Stimulated activated CD4-positive, alpha-beta T cell treated with anti-CD3 and anti-CD28 coated beads, Interleukin-1b, Interleukin-23, amount 100 ng/mL, for 4 hours (primary cell): ENCODE measurements around the gene CHTF18.
"Not testable (repeated sequence)": the region's sequence is repeated elsewhere in the genome, so short reads cannot be mapped to it uniquely, and the experiment has no call there.

Experiments
- DNase-seq, 2 donors: peaks; one replicate each; pipeline ENCODE4 v3.0.0-alpha.2; 2020; ENCODE audit warnings: low read depth in 2 of 2

Gene CHTF18

GRCh38 chr16:830107-830870, 41.9 kb downstream of the CHTF18 start:
- no peak for DNase-seq

GRCh38 chr16:830871-831570, 42.6 kb downstream of the CHTF18 start:
- no peak for DNase-seq

- DNase-seq: no peak
Observed at GRCh38 chr16:831571-832413, 43.4 kb downstream of the CHTF18 start.

GRCh38 chr16:832652-833336, 44.4 kb downstream of the CHTF18 start:
- DNase-seq: no peak

- no peak for DNase-seq
Observed at GRCh38 chr16:833411-833810, 45.0 kb downstream of the CHTF18 start.

GRCh38 chr16:835373-835772, 47.0 kb downstream of the CHTF18 start:
- no peak for DNase-seq

GRCh38 chr16:836221-836620, 47.8 kb downstream of the CHTF18 start:
- no peak for DNase-seq

- DNase-seq: not testable (repeated sequence)
Observed at GRCh38 chr16:836822-837221, 48.4 kb downstream of the CHTF18 start.

GRCh38 chr16:838741-839140, 50.3 kb downstream of the CHTF18 start:
- DNase-seq: no peak

- no peak for DNase-seq
Observed at GRCh38 chr16:839643-840408, 51.4 kb downstream of the CHTF18 start.

- no peak for DNase-seq
Observed at GRCh38 chr16:840561-841454, 52.4 kb downstream of the CHTF18 start.

- DNase-seq: no peak
Observed at GRCh38 chr16:841455-842060, 53.1 kb downstream of the CHTF18 start.

GRCh38 chr16:842061-842476, 53.6 kb downstream of the CHTF18 start:
- DNase-seq: no peak

- no peak for DNase-seq
Observed at GRCh38 chr16:842711-843560, 54.5 kb downstream of the CHTF18 start.

- no peak for DNase-seq
Observed at GRCh38 chr16:843771-844170, 55.4 kb downstream of the CHTF18 start.

GRCh38 chr16:844638-845350, 56.4 kb downstream of the CHTF18 start:
- no peak for DNase-seq

- DNase-seq: no peak
Observed at GRCh38 chr16:845351-845745, 56.9 kb downstream of the CHTF18 start.

- no peak for DNase-seq
Observed at GRCh38 chr16:847151-847550, 58.7 kb downstream of the CHTF18 start.
